GM21529 (cell line): ENCODE results near the gene ELMOD3.
"Not testable (repeated sequence)": the region's sequence is repeated elsewhere in the genome, so short reads cannot be mapped to it uniquely, and the experiment has no call there.

Source experiments
- ATAC-seq: cut with Tn5 transposase; IDR thresholded peaks from one replicate; pipeline ENCODE4 v1.9.1; 2021; ENCODE audit not compliant: unreplicated experiment

The ELMOD3 gene

GRCh38 chr2:85371045-85371444 lies 16.5 kb downstream of the ELMOD3 start:
- no peak for ATAC-seq

GRCh38 chr2:85376291-85377065 lies 21.9 kb downstream of the ELMOD3 start:
- ATAC-seq: no peak

GRCh38 chr2:85377083-85377482 lies 22.5 kb downstream of the ELMOD3 start:
- ATAC-seq: no peak

GRCh38 chr2:85378257-85378656 lies 23.7 kb downstream of the ELMOD3 start:
- ATAC-seq: no peak

- ATAC-seq: no peak
Measured at GRCh38 chr2:85380048-85380447, 25.5 kb downstream of the ELMOD3 start.

- not testable (repeated sequence) for ATAC-seq
Measured at GRCh38 chr2:85383151-85383550, 28.6 kb downstream of the ELMOD3 start.

- ATAC-seq: no peak
Measured at GRCh38 chr2:85383850-85384249, 29.3 kb downstream of the ELMOD3 start.

- ATAC-seq: no peak
Measured at GRCh38 chr2:85385746-85386145, 31.2 kb downstream of the ELMOD3 start.

GRCh38 chr2:85387754-85388153 lies 33.2 kb downstream of the ELMOD3 start:
- ATAC-seq: no peak

GRCh38 chr2:85388878-85389538 lies 34.4 kb downstream of the ELMOD3 start:
- no peak for ATAC-seq

GRCh38 chr2:85390941-85391669 lies 36.5 kb downstream of the ELMOD3 start:
- peak; percentile 43 for ATAC-seq

GRCh38 chr2:85393836-85394235 lies 39.3 kb downstream of the ELMOD3 start:
- ATAC-seq: no peak

GRCh38 chr2:85394261-85394681 lies 39.7 kb downstream of the ELMOD3 start:
- no peak for ATAC-seq

GRCh38 chr2:85394976-85395375 lies 40.4 kb downstream of the ELMOD3 start:
- ATAC-seq: no peak

GRCh38 chr2:85395912-85396475 lies 41.4 kb downstream of the ELMOD3 start:
- ATAC-seq: no peak

- ATAC-seq: no peak
Measured at GRCh38 chr2:85396531-85397470, 42.2 kb downstream of the ELMOD3 start.

GRCh38 chr2:85397925-85398331 lies 43.4 kb downstream of the ELMOD3 start:
- ATAC-seq: no peak

GRCh38 chr2:85398426-85399182 lies 44.0 kb downstream of the ELMOD3 start:
- ATAC-seq: no peak

GRCh38 chr2:85399183-85399455 lies 44.5 kb downstream of the ELMOD3 start:
- ATAC-seq: no peak

- no peak for ATAC-seq
Measured at GRCh38 chr2:85400023-85400422, 45.5 kb downstream of the ELMOD3 start.
